GM11168 (cell line): ENCODE results near the gene KCNMA1.
"Not testable (repeated sequence)": the region's sequence is repeated elsewhere in the genome, so short reads cannot be mapped to it uniquely, and the experiment has no call there.

Experiments used
- in situ Hi-C: fragments of 300-500 bp; cut with MboI; formaldehyde crosslinking; loops from one replicate; pipeline ENCODE4 v1.12.0; 2022; ENCODE audit warnings: low sequenced_read_pairs; ENCODE audit not compliant: unreplicated experiment

KCNMA1 gene

DNA sequence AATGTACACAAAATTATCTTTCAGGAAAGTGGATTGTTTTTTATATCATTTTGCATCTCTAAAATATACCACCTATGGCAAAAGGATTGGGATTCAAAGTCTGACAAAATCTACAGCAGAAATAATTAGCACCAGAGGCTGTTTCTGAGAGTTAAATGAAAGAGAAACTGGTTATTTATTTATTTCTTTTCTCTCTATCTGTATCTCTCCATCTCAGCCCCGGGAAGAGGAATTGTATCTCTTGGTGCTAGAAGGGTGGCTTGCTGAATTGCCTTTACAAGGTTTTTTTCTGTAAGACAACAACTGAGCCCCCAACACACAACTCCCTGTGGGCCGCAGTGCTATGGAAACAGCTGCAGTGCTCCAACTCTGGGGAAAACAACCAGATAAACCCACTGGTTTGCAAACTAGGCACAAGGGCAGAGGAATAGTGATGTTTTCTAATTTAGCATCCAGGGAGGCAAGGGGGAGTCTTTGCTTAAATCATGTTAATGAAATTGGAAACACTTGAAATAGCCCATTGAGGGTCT, 249.0 kb downstream of the KCNMA1 start:
- in situ Hi-C loops, result no loop called here

DNA sequence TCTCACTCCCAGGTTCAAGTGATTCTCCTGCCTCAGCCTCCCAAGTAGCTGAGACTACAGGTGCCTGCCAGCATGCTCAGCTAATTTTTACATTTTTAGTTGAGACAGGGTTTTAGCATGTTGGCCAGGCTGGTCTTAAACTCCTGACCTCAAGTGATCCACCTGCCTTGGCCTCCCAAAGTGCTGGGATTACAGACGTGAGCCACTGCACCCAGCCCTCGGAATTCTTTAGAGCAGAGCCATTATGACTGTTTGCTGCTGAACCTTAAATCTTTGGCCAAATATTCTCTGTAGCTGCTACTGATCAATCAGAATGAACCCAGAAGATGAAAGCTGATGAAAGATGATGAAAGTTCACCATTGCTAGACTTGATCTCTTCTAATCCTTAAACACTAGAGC, 249.9 kb downstream of the KCNMA1 start:
- in situ Hi-C loops, result not testable (repeated sequence)

DNA sequence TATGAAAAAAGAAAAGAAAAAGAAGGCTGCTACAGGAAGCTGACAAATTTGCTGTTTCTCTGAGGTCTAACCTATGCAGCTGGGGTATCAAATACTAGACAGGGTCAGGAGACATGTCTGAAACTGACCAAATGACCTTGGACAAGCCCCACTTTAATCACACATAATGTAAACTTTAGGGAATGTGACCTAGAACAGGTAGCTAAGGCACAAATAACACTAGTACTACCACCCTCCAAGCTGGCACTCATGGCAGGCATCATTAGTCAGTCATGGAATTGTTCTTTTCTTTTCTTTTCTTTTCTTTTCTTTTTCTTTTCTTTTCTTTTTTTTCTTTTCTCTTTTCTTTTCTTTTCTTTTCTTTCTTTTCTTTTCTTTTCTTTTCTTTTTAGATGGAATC, 250.4 kb downstream of the KCNMA1 start:
- in situ Hi-C loops, result no loop called here

DNA sequence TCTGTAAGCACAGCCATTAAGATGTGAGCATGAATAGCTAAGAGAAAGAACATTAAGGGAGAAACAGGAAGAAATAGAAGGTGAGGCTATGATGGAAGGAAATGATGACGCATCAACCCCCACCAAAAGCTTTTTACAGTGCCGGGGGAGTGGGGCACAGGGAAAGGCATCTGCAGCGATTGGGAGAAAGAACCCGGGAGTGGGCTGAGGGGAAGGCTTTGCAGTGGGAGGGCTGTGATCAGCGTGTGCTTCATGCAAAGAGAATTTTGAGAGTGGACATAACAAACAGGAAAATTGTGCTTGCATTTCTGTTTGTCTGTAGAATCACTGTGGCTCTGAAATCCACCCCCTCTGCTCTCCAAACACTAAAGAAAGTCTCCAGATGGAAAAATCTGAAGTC, 250.8 kb downstream of the KCNMA1 start:
- in situ Hi-C loops, result no loop called here

DNA sequence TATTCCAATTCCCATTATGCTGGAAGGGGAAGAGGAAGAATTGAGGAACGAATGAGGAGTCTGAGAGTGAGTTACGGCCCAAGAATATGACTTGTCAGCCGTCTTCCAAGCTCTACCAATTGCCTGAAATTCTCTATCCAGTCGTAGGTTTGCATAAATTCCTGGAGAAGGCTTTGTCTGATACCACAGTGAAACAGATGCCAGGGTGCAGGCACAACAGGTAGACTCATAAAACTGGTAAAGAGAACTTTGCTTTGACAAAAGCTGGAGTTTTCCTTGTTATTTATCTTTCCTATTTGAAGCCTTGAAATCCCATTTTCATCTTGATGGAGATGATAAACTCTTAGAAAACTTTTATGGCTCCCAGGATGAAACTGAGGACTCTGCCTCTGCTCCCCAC, 251.2 kb downstream of the KCNMA1 start:
- in situ Hi-C loops, result no loop called here

DNA sequence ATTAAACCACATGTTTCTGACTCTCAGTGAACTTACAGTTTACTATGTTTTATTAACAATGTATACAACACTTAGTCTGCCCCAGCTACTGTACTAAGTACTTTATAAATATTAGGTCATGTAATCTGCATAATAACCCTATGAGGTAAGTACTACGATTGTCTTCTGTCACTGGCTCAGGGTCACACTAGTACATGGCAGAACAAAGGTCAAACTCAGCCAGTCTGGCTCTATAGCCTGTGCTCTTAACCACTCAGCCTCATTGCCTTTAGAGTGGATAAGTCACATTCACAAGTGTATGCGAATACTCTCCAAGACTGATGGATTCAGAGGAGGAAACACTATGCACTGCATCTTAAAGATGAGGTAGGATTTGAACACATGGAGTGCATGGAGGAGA, 252.3 kb downstream of the KCNMA1 start:
- in situ Hi-C loops, result no loop called here

DNA sequence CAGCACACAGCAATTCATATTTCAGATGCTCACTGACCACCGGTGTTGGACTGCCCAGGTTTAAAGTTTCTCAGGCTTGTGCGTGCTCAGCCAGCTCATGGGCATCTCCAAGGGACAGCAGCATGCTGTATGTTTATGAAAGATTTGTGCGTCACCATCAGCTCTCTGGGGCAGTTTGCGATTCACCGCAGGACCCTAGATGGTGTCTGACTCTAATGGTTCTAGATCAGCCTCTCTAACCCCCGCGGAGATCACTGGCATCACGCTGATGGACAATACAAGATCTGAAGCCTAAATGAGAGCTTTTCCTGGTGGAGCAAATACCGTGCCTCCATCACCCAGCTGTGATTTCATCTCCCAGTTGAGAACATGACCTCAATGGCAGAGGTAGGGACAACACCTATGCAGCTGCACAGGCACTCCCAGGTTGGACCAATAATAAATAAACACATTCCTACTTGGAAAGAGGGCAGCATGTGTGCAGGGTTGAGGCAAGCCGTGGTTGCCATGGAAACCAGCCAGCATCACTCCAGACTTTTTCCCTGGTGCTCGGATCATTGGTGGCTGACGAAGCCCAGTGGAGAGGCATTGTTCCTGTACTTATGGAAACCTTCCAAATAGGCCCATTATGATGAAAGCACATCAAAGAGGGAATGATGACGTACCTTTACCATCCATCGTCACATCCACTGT, 253.6 kb downstream of the KCNMA1 start:
- in situ Hi-C loops, result no loop called here

DNA sequence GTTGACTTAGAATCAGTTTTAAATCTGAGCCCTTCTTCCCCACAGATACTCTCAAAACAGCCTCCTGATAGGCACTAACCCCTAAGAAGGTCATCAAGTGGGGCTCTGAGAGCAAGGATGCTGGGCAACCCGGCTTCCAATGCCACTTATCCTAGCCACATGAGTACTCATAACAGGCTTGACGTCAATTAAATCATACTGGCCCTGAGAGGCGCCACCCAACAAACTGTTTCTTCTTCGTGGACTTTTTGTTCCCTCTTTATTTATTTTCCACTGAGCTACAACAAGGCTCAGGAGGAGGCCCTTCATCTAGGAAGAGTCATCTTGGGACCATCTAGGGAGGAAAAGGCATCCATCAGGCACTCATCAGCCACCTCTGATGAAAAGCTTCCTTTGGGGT, 255.9 kb downstream of the KCNMA1 start:
- in situ Hi-C loops, result no loop called here

DNA sequence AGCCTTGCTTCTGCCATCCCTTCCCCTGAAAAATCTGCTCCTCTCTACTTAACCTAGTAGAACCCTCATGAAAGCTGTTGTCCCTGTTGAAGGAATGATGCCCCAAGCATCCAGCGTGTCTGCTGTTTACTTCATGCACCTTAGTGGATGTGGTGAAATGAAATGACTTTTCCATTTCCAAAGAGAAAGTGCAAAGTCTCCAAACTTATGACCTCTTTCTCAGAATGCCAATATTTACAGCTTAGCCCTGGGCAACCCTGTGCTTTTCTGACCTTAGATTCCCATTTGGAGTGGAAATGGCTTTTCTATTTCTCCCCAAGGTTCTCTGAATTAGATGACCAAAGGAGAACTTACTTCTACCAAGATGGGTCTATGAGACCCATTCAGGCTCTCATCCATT, 256.9 kb downstream of the KCNMA1 start:
- in situ Hi-C loops, result no loop called here

DNA sequence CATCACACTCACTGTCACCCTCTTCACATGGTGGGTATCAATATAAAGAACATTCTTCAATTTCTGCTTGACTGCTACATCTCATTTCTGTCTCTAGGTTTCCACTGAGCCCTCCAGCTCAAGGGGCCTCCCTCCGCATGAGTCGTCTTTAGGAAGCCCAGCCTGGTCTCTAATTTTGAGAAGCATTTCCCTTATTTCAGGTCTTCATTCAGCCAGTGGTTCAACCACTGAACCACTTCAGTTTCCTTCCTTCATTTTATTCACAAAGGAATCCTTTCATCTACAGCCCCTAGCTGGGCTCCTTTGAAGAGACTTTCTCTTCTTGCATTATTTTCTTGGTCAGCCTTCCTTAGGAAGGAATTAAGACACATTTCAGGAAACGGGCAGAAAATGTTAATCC, 257.4 kb downstream of the KCNMA1 start:
- in situ Hi-C loops, result no loop called here

DNA sequence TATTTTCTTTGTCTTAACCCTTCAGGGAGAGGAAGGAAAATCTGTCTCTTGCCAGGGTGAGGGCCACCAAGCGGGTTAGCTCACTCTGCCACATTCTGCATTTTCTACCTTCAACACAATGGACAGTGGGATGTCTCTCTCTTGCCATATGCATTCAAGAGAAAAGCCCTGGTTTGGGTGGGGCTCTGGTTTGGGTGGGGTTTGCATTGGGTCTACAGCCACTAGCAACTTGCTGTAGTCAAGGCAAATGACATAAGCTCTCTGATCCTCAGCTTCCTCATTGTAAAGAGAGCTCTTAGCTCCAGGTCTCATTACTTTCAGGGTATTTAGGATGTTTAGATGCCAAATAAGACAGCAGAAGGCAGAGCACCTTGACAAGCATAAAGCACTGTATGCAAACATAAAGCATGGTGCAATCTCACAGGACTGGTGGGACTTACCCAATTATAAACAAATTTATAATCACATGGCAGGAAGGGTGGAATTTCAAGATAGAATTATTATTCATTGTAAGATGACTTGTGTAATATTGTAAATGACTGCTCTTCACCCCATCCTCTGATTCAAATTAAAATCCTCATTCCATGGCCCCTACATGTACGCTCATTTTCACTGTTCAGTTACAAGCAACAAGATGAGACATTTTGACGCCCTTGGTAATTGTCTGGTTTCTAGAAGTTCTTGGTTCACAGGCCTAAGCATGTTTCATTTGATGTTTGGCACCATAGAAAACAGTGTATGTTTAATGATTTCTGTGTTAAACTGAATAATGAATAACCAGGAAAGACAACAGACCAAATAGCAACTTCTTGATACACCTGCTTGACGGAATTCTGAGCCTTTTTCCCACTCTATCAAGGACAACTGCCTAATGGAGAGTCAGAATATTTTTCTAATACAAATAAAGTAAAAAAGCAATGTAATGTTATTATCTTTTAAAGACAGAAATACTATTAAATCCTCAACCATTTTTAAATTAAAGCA, 258.9 kb downstream of the KCNMA1 start:
- in situ Hi-C loops, result no loop called here

DNA sequence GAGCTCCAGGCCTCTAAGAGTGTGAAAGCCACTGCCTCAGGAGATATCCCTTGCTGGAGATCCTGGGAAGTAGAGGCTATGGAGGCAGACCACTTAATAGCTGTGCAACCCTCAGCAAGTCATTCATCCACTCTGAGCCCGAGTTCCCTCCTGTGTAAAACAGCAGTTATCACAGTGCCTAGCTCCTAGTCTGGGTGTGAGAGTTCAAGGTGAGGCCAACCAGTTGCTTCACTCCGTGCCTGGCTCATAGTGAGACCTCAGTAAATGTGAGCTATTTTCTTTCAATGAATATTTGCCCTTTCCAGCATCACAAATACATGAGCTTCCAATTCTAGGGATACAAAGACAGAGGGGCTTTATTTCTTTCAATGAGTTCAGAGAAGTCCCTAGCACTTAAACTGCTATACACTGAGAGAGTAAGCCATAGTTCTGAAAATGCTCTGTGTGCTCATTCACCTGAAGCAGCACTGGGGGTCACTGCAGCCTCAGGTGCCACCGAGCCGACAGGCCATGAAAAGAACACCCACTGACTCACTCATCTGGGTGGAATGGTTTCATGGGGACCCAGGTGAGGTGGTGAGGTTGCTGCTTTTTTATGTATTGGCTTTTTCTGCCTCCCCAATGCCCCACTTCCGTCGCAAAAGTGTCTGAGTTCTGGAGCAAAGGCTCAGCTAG, 259.8 kb downstream of the KCNMA1 start:
- in situ Hi-C loops, result no loop called here

DNA sequence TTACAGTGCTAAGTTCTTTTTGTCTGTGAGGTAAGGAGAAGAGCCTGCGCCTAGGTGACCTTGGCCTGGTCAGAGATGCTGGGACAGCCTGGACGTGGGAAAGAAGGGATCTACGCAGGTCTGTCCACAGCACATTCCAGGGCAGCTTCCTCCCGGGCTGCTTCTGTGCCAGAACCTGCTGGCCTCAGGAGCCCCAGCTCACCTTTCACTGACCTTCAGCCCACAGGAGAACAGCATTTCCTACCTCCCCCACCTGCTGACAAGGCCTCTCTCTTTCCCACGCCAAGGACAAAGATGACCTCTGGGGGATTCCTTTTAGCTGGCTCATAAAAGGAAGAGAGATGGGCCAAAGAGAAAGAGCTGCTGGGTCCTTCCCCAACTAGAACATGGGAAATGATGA, 260.6 kb downstream of the KCNMA1 start:
- in situ Hi-C loops, result no loop called here

DNA sequence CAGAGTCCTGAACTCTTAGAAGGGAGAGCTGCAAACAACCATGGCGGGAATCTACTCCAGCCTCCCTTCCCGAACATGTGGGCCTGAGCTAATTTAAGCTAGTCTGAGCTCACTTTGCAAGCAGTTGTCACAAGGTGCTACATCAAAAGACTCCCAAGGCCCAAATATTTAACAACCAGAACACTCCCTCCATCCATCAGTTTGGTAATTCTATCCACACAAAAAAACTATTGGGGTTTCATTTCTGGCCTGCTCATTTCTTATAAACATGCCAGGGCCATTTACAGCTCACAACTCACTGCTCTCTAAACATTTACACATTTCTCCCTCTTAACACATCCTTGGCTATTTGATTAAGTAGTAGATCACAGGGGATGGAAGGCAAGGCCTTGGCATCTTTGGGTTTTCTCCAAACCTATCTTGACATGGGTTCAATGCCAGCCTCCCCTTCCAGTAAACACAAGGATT, 263.4 kb downstream of the KCNMA1 start:
- in situ Hi-C loops, result no loop called here

DNA sequence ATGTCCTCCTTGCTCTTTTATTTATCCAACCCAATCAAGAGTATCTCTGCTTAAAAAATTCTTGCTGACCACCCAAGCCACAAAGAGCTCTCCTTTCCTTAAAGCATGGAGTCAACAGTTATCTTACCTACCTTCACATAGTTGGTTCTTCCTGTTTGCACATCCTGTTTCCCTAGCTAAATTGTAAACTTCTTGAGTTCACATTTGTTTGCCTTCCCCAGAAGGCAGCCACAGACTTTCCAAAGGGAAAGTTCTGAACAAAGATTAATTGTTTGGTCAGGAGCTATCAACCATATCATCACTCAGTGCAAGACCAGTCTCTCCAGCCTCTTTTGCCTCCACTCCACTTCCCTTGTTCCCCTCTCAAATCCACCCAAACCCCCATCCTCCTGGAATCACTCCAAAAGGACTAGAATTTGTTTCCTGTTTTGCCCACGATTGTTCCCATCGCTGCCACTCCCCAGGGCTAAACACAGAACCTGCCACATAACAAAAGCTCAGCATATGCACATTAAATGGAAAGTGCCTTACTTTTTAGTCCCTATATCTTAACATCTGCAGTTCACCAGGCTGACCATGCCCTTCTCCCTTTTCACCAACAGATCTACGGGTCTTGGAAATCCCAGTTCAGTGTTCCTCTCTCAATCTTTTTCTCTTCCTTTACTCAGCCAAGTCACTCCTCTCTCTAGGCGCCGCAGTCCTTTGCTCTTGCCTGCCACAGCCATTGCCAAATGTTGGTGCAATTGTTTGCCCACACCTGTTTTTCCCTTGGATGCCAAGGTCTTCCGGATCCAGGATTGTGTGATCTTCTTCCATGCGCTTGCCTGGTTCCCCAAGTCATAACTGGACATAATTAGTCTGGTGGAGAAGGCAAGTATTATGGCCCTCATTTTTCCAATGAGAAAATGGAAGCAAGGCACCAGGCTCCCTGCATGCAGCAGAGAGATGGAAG, 265.5 kb downstream of the KCNMA1 start:
- in situ Hi-C loops, result no loop called here

DNA sequence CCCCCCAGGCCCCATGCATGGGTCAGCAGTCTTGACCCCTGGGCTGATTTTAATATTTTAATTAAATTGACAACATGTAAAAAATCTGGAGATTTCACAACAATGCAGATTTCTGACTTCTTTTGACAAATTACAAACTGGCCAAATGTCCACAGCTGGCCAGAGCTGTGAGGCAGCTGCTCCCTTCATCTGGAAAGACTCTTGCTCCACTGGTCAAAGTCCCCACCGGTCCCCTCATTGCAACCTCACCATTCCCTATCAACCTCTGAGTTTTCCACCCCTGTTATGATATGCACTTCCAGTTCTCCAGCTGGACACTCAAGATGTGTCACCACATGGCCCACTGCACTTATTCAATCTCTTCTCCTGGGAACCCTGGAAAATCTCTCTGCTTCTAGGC, 266.2 kb downstream of the KCNMA1 start:
- in situ Hi-C loops, result no loop called here

DNA sequence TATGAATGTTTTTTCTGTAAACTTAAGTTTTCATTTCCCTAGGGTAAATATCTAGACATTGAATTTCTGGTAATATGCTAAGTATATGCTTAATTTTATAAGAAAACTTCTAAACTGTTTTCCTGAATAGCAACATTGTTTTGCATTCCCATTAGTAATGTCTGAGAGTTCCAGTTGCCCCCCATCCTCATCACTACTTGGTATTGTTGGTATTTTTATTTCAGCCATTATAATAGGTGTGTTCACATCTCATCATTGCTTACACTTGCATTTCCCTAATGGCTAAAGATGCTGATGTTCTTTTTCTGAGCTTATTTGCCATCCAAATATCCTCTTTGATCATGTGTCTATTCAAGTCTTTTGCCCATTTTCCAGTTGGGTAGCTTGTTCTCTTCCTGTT, 269.6 kb downstream of the KCNMA1 start:
- in situ Hi-C loops, result no loop called here

DNA sequence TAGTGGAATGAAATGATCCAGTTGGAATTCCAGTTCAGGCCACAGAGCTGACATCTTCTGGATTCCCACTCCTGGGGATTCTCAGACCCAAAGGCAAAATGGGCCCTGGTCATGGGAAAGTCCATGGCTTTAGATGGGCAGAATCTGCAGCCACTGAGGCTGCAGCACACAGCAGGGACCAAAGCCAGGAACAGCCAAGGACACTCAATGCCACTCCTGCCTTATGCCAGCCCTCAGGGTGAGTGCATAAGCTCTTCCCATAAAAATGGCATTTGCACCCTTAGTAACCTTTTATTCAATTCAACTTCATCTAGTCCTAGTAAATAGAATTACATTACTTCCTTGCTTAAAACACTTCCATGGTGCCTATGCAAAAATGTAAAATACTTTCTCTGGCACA, 274.4 kb downstream of the KCNMA1 start:
- in situ Hi-C loops, result no loop called here

DNA sequence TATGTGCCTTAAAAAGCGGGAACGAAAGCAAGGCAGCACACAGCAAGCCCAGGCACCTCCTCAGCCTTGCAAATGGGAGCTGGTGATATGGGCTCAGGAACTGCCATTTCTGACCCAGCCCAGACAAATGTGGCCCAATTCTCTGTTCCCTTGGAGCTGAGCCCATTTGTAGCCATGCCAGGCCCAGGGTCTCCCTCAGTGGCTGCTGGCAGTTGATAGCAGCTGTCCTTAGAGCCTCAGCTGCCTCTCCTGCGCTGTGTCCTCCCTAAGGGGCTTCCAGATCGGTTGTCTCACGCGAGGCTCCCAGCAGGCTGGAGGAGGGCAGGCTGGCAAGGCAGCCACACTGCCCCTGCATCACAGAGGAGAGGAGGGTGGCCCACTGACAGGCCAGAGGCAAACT, 275.8 kb downstream of the KCNMA1 start:
- in situ Hi-C loops, result no loop called here

DNA sequence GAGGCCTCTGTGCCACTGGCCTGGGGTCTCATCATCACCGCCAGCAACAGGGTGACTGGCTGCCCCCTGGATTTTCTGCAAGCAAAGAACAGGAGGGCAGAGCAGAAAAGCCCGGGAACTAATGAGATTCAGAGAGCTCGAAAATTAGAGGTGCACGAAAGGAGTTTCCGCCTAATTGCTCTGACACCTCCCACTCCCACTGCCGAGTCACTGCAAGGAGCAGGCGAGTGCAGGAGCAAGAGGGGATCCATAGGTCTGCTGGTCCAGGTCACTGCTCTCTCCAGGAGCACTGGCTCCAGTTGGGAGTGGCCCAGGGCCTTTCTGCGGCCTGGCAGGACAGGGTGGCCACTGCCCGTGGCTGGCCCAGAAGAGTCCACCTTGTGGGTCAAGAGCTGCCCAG, 276.2 kb downstream of the KCNMA1 start:
- in situ Hi-C loops, result no loop called here
